ENCODE measurements around the gene CFAP53.

CFAP53 gene

DNA sequence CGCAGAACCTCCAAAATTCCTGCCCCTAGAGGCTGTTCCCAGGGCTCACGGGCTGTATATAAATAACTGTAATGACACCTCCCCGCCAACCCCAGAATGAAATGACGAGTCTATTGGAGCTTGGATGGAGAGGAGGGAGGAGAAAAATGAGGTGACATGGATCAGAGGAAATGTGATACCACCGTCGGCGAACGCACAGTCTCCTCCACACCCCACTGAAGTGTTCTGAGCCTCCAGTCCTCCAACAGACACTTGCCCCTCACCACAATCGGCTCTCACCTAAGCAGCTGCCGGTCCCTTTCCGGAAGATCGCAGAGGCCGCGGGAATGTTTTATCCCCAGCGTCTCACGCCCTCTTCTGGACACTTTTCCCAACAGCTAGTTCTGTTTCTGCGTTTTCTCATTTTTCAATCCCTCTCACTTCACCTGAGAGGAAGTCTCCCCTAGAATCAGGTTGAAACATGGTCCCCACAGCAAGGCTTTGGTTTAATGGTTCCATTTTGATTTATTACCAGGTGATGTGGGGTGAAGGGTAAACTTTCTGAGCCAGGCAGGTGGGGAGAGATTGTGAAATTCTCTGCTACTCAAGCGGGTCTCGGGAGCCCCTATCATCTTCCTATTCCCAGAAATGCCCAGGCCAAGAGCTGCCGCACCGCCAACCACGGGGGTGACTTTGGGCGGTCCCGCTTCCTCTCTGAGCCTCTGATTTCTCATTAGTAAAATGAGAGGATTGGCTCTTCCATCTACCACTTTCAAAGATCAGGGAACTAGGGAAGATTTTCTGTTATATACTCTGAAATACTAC, 62.3 kb downstream of the CFAP53 start:
- ChIA-PET POLR2A (ENCODE audit: low non-redundant PET) (no interaction called here), CTCF (interaction anchor here (0.7 to 1.6 kb wide), 4 partner anchors 9 to 693 kb away, joined by 3 to 8 read pairs (median 6); partner anchors contain the start of gene MYO5B)
- H3K27ac ChIP-seq: no peak overlapping the region
- DNase-seq (ENCODE audit: low spot score): peak; percentile 36
- peak; percentile 50 for TF ChIP-seq CTCF (conservative IDR thresholded peaks at IDR 0.05; ENCODE audit: low read depth)

DNA sequence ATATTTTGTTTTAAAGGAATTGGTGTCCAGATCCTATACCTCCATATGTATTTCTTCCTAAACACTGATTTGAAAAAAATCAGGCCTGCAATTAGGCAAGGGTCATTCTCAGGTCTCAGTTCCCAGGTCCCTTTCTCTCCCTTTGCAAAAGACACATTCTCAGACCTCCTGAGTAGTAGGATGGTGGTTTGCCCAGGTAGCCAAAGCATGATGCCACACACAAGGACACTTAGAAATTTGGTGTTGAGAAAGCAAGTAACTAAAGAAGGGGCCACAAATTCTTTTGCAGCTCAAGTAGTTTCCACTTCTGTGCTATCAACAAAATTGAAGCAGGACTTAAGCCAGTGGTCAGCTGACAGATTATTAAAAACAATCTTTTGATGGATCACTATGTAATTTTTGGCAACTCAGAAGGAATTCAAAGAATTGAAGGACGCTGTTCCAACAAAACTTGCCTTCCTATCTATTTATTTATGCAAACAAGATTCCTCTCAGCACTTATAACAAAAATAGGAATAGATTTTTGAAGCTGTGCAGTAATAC, 64.7 kb downstream of the CFAP53 start:
- ChIA-PET CTCF (interaction anchor here (0.9 kb wide), 1 partner anchor 156 kb away, joined by 4 read pairs; no protein-coding TSS in a partner anchor), POLR2A (ENCODE audit: low non-redundant PET) (no interaction called here)
- no peak overlapping the region for H3K27ac ChIP-seq
- TF ChIP-seq CTCF (conservative IDR thresholded peaks at IDR 0.05; ENCODE audit: low read depth): no peak
- DNase-seq (ENCODE audit: low spot score): no peak

GRCh38 chr18:50199921-50200320, 66.4 kb downstream of the CFAP53 start:
- TF ChIP-seq CTCF (conservative IDR thresholded peaks at IDR 0.05; ENCODE audit: low read depth): no peak
- ChIA-PET CTCF (no interaction called here), POLR2A (ENCODE audit: low non-redundant PET) (no interaction called here)
- DNase-seq (ENCODE audit: low spot score): no peak
- H3K27ac ChIP-seq: no peak overlapping the region

DNA sequence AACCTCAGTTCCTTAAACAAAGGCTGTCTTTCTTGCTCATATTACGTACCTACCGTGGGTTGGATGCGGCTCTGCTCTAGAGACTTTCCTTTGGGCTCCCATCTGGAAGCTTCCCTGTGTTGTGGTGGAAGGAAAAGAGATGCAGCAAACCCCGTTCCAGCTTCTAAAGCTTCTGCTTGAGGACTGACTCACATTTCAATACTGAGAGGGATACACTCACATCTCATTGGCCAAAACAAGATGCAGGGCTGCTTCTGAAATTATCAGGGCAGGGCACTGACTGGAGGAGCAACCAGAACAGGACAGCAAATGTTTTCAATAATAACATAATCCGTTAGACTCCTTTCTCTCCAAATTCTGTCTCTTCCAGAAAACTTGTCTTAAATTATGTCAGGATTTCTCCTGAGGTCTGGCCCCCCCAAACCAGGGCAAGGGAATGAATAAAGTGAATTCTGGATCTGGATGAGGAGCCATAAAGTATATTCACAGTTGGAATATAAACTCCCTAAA, 66.9 kb downstream of the CFAP53 start:
- ChIA-PET POLR2A (ENCODE audit: low non-redundant PET) (no interaction called here), CTCF (no interaction called here)
- no peak for DNase-seq (ENCODE audit: low spot score)
- no peak for TF ChIP-seq CTCF (conservative IDR thresholded peaks at IDR 0.05; ENCODE audit: low read depth)
- H3K27ac ChIP-seq: no peak overlapping the region

GRCh38 chr18:50196261-50196660, 70.0 kb downstream of the CFAP53 start:
- TF ChIP-seq CTCF (conservative IDR thresholded peaks at IDR 0.05; ENCODE audit: low read depth): no peak
- POLR2A ChIA-PET (ENCODE audit: low non-redundant PET): no interaction called here
- DNase-seq (ENCODE audit: low spot score): no peak
- CTCF ChIA-PET: interaction anchor here (0.6 to 0.8 kb wide), 5 partner anchors 184 to 1981 kb away, joined by 3 to 9 read pairs (median 3); no protein-coding TSS in a partner anchor
- H3K27ac ChIP-seq: no peak overlapping the region

- no peak overlapping the region for H3K27ac ChIP-seq
- CTCF ChIA-PET: interaction anchor here (0.6 to 1.4 kb wide), 6 partner anchors 8 to 1982 kb away, joined by 3 to 9 read pairs (median 4); no protein-coding TSS in a partner anchor
- POLR2A ChIA-PET (ENCODE audit: low non-redundant PET): no interaction called here
- no peak for TF ChIP-seq CTCF (conservative IDR thresholded peaks at IDR 0.05; ENCODE audit: low read depth)
- DNase-seq (ENCODE audit: low spot score): no peak
Measured at GRCh38 chr18:50195689-50196088, 70.6 kb downstream of the CFAP53 start.
